Nephron (organoid): ENCODE data around the gene HTR7.

Experiments
- H3K27ac Mint-ChIP-seq, 3 experiments: 2 replicates each; pipeline ENCODE4 v1.8.0; 2020; ENCODE audit warnings: mixed read lengths in 3 of 3, mild to moderate bottlenecking in 2 of 3, moderate library complexity in 1 of 3
- H3K27me3 Mint-ChIP-seq: 2 replicates; pipeline ENCODE4 v1.8.0; 2021; ENCODE audit warnings: low read depth, mild to moderate bottlenecking, moderate library complexity, mixed read lengths
- H3K36me3 Mint-ChIP-seq: 2 replicates; pipeline ENCODE4 v1.8.0; 2020; ENCODE audit warnings: low read depth, mixed read lengths
- H3K4me1 Mint-ChIP-seq: 2 replicates; pipeline ENCODE4 v1.8.0; 2020; ENCODE audit warnings: mixed read lengths
- H3K4me3 Mint-ChIP-seq, 3 experiments: 2 replicates each; pipeline ENCODE4 v1.8.0; 2020; ENCODE audit warnings: mild to moderate bottlenecking in 3 of 3, mixed read lengths in 3 of 3, moderate library complexity in 2 of 3
- H3K9me3 Mint-ChIP-seq: 2 replicates; pipeline ENCODE4 v1.8.0; 2020; ENCODE audit warnings: mixed read lengths
- CTCF ChIP-seq, 3 experiments: fragments of 200-600 bp; sonication (generic); IDR thresholded peaks; one replicate each; pipeline ENCODE4 v1.5.0; 2021; ENCODE audit warnings: antibody characterized with exemption in 3 of 3; ENCODE audit not compliant: unreplicated experiment in 3 of 3

Gene HTR7

GRCh38 chr10:90846746-90847145 lies 11.1 kb downstream of the HTR7 start:
- peaks cover 21% of the 10 kb centered on the region for H3K9me3 Mint-ChIP-seq
- H3K4me3 Mint-ChIP-seq = no peak overlapping the region
- TF ChIP-seq CTCF (IDR thresholded peaks at IDR 0.05; ENCODE audit: unreplicated experiment in 3 of 3) = no peak
- H3K27me3 Mint-ChIP-seq = peaks cover 10% of the 10 kb centered on the region
- no peak overlapping the region for H3K27ac Mint-ChIP-seq
- no peaks in the 10 kb centered on the region for H3K4me1 Mint-ChIP-seq
- H3K36me3 Mint-ChIP-seq = peaks cover 8% of the 10 kb centered on the region

- Mint-ChIP-seq H3K4me1 (no peaks in the 10 kb centered on the region), H3K27ac (no peak overlapping the region), H3K36me3 (peaks cover 6% of the 10 kb centered on the region), H3K27me3 (peaks cover 6% of the 10 kb centered on the region), H3K4me3 (no peak overlapping the region), H3K9me3 (peaks cover 13% of the 10 kb centered on the region)
- no peak for TF ChIP-seq CTCF (IDR thresholded peaks at IDR 0.05; ENCODE audit: unreplicated experiment in 3 of 3)
Measured at GRCh38 chr10:90845726-90846125, 12.1 kb downstream of the HTR7 start.

GRCh38 chr10:90842725-90843124 lies 15.1 kb downstream of the HTR7 start:
- Mint-ChIP-seq H3K4me3 (no peak overlapping the region), H3K4me1 (no peaks in the 10 kb centered on the region), H3K27ac (no peak overlapping the region), H3K9me3 (peaks cover 5% of the 10 kb centered on the region), H3K36me3 (no peaks in the 10 kb centered on the region), H3K27me3 (peaks cover 4% of the 10 kb centered on the region)
- TF ChIP-seq CTCF (IDR thresholded peaks at IDR 0.05; ENCODE audit: unreplicated experiment in 3 of 3) = no peak

- Mint-ChIP-seq H3K9me3 (no peaks in the 10 kb centered on the region), H3K27ac (no peak overlapping the region), H3K27me3 (peaks cover 4% of the 10 kb centered on the region), H3K4me3 (no peak overlapping the region), H3K4me1 (no peaks in the 10 kb centered on the region), H3K36me3 (no peaks in the 10 kb centered on the region)
- no peak for TF ChIP-seq CTCF (IDR thresholded peaks at IDR 0.05; ENCODE audit: unreplicated experiment in 3 of 3)
Measured at GRCh38 chr10:90837486-90837885, 20.4 kb downstream of the HTR7 start.

- Mint-ChIP-seq H3K4me1 (no peaks in the 10 kb centered on the region), H3K9me3 (no peaks in the 10 kb centered on the region), H3K36me3 (no peaks in the 10 kb centered on the region), H3K27me3 (peaks cover 4% of the 10 kb centered on the region), H3K4me3 (no peak overlapping the region), H3K27ac (no peak overlapping the region)
- TF ChIP-seq CTCF (IDR thresholded peaks at IDR 0.05; ENCODE audit: unreplicated experiment in 3 of 3) = no peak
Measured at GRCh38 chr10:90834326-90834725, 23.5 kb downstream of the HTR7 start.

- Mint-ChIP-seq H3K36me3 (no peaks in the 10 kb centered on the region), H3K4me3 (no peak overlapping the region), H3K4me1 (no peaks in the 10 kb centered on the region), H3K27me3 (no peaks in the 10 kb centered on the region), H3K9me3 (peaks cover 4% of the 10 kb centered on the region), H3K27ac (no peak overlapping the region)
- no peak for TF ChIP-seq CTCF (IDR thresholded peaks at IDR 0.05; ENCODE audit: unreplicated experiment in 3 of 3)
Measured at GRCh38 chr10:90832111-90832510, 25.7 kb downstream of the HTR7 start.
